SW 1271 (cell line): ENCODE measurements around the gene PPP1R1B.

Experiments
- DNase-seq, 2 experiments: peaks; one replicate each; lab custom pipeline; 2025; lab: John Stamatoyannopoulos, UW

PPP1R1B gene

GRCh38 chr17:39615434-39615833 is 11.3 kb upstream of the PPP1R1B start:
- DNase-seq, result no peak

GRCh38 chr17:39617100-39617445 is 9.7 kb upstream of the PPP1R1B start:
- no peak for DNase-seq

- peak in 1 of 2 experiments; percentile 46 for DNase-seq
Observed at GRCh38 chr17:39617446-39618245, 9.1 kb upstream of the PPP1R1B start.

- DNase-seq, result peak in 1 of 2 experiments; percentile 49
Observed at GRCh38 chr17:39618246-39618913, 8.4 kb upstream of the PPP1R1B start.

- no peak for DNase-seq
Observed at GRCh38 chr17:39618956-39619785, 7.6 kb upstream of the PPP1R1B start.

GRCh38 chr17:39619786-39620101 is 7.0 kb upstream of the PPP1R1B start:
- DNase-seq, result no peak

GRCh38 chr17:39621523-39622379 is 5.0 kb upstream of the PPP1R1B start:
- peak; percentile 33 to 68 for DNase-seq

GRCh38 chr17:39622380-39623006 is 4.3 kb upstream of the PPP1R1B start:
- DNase-seq, result no peak

GRCh38 chr17:39623356-39623950 is 3.3 kb upstream of the PPP1R1B start:
- peak; percentile 30 to 57 for DNase-seq

- DNase-seq, result no peak
Observed at GRCh38 chr17:39624313-39624712, 2.4 kb upstream of the PPP1R1B start.

- DNase-seq, result no peak
Observed at GRCh38 chr17:39625198-39625785, 1.5 kb upstream of the PPP1R1B start.

- DNase-seq, result no peak
Observed at GRCh38 chr17:39627047-39627711, 427 bp downstream of the PPP1R1B start.

GRCh38 chr17:39627712-39628516 is 1.2 kb downstream of the PPP1R1B start:
- no peak for DNase-seq

- DNase-seq, result no peak
Observed at GRCh38 chr17:39628655-39629493, 2.1 kb downstream of the PPP1R1B start.

GRCh38 chr17:39629494-39629880 is 2.7 kb downstream of the PPP1R1B start:
- no peak for DNase-seq

- no peak for DNase-seq
Observed at GRCh38 chr17:39629898-39630297, 3.1 kb downstream of the PPP1R1B start.

- no peak for DNase-seq
Observed at GRCh38 chr17:39631403-39631802, 4.7 kb downstream of the PPP1R1B start.
